Gastrocnemius medialis (tissue), 4 donors: Measurements from ENCODE around the gene RASL11A. TPM values are rescaled to one million over a fixed set of nuclear protein-coding genes. Genes with fewer than 3 reads are reported as not detected.

Source experiments
- ATAC-seq, 2 donors: fragments of 150-250 bp; one replicate each; pipeline ENCODE4 v1.9.1; 2016
- DNase-seq, 2 donors: peaks; one replicate each; pipeline ENCODE4 v3.0.0-alpha.2; 2019
- H3K27ac ChIP-seq, 4 donors: fragments of 200-600 bp; sonication (generic); 1 replicate in 1 of 4; 2 replicates in 3 of 4; pipeline ENCODE4 v1.5.1; 2016 to 2018; ENCODE audit warnings: mild to moderate bottlenecking in 2 of 4, moderate library complexity in 1 of 4
- H3K27me3 ChIP-seq, 3 donors: fragments of 200-600 bp; sonication (generic) in 2 of 3; 1 replicate in 1 of 3; 2 replicates in 2 of 3; pipeline versions ENCODE4 v1.5.1 to v1.6.0; 2016 to 2019; ENCODE audit warnings: mild to moderate bottlenecking in 1 of 3, moderate library complexity in 1 of 3
- H3K36me3 ChIP-seq, 2 donors: fragments of 200-600 bp; sonication (generic) in 1 of 2; one replicate each; pipeline ENCODE4 v1.5.1; 2017 to 2018
- H3K4me1 ChIP-seq, 2 donors: fragments of 200-600 bp; sonication (generic) in 1 of 2; one replicate each; pipeline ENCODE4 v1.5.1; 2016 to 2017; ENCODE audit warnings: mild to moderate bottlenecking in 2 of 2
- H3K4me3 ChIP-seq, 4 donors: fragments of 200-600 bp; sonication (generic) in 3 of 4; 1 replicate in 1 of 4; 2 replicates in 3 of 4; pipeline ENCODE4 v1.5.1; 2016 to 2019; ENCODE audit warnings: mild to moderate bottlenecking in 2 of 4
- H3K9me3 ChIP-seq, 3 donors: fragments of 200-600 bp; sonication (generic) in 2 of 3; 1 replicate in 1 of 3; 2 replicates in 2 of 3; pipeline ENCODE4 v1.5.1; 2016 to 2019
- CTCF ChIP-seq, 5 experiments: fragments of 450-650 bp in 3 of 5; fragments of 200-600 bp in 2 of 5; sonication (generic) in 2 of 5; IDR thresholded peaks in 4 of 5; conservative IDR thresholded peaks in 1 of 5; 1 replicate in 4 of 5; 2 replicates in 1 of 5; pipeline ENCODE4 v1.5.1; 2016 to 2019; ENCODE audit warnings: antibody characterized with exemption in 5 of 5, mild to moderate bottlenecking in 3 of 5, moderate library complexity in 3 of 5
- POLR2A ChIP-seq, 2 donors: fragments of 450-650 bp; IDR thresholded peaks; one replicate each; pipeline ENCODE4 v1.6.1; 2017; ENCODE audit warnings: antibody characterized with exemption in 2 of 2, mild to moderate bottlenecking in 2 of 2, moderate library complexity in 2 of 2
- in situ Hi-C, 4 donors: fragments of 200-750 bp; cut with MboI; loops; one replicate each; pipeline versions ENCODE4 v1.15.0 to v1.8.0; 2017; ENCODE audit warnings: low sequenced_read_pairs in 4 of 4
- intact Hi-C: fragments of 100-400 bp; cut with DNase I; formaldehyde crosslinking; loops from one replicate; pipeline ENCODE4 v1.15.1; 2023; ENCODE audit warnings: low total_unique reads
- total RNA-seq, 4 donors: library from RNA; depleted of rRNA; stranded (reverse); fragments of >200 nt; gene quantifications; one replicate each; pipeline versions ENCODE4 v1.1.0 to v1.2.3, GENCODE V29; 2016

The RASL11A gene
- total RNA-seq, 4 donors from 2014 or later = 2.8 to 9.0 (median 5.7) TPM

GRCh38 chr13:27257648-27258253, 12.9 kb upstream of the RASL11A start:
- ATAC-seq (no peak), DNase-seq (no peak)
- Histone ChIP-seq H3K27ac (peak overlapping the region in 2 of 4 donors; percentile 8 to 12), H3K9me3 (no peaks in the 10 kb centered on the region), H3K27me3 (no peaks in the 10 kb centered on the region), H3K36me3 (peaks cover 0 to 56% of the 10 kb centered on the region in 2 donors), H3K4me1 (peaks cover 23 to 43% of the 10 kb centered on the region in 2 donors), H3K4me3 (no peak overlapping the region)
- in situ Hi-C loops = loop anchor here (25.0 kb wide), 3 partner anchors 180 to 880 kb away; partner anchors contain the start of genes LNX2 (in 3 of the 4), POLR1D (in 3 of the 4) and PAN3 (in 1 of the 4)
- intact Hi-C loops = loop anchor here (10.0 kb wide), 1 partner anchor 1397 kb away; the partner anchor contains the start of gene POMP
- TF ChIP-seq POLR2A (IDR thresholded peaks at IDR 0.05) = no peak
- TF ChIP-seq CTCF (IDR thresholded peaks at IDR 0.05 in 4 of 5, conservative IDR thresholded peaks at IDR 0.05 in 1 of 5) = no peak

DNA sequence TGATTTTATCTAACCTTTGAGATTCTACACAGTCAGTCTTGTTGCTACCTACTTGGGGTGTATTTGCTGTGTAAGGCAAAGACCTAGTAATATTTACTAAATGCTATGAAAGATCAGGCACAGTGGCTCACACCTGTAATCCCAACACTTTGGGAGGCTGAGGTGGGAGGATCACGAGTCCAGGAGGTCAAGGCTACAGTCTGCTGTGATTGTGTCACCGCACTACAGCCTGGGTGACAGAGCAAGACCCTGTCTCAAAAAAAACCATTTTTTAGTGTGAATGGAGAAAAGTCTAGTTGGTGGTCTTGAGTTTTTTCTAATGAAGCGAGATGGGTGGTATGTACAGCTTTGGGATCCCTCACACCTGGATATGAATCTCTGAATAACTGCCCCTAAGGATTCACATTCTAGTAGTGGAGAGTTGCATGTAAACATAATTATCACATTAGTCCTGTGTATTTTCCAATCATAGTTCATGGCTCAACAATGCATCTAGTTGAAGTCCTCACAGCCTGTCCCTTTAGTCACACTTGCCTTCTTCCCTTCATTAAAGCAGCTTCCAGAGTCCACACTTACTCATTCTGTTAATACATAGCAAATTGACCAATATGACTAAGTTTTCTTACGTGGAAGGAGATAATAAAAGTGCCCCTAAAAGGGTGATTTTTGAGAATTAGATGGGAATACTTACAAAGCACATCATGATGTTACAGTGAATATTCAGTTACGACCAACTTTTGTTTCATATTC, 11.8 kb upstream of the RASL11A start:
- H3K27ac ChIP-seq = peak overlapping the region in 2 of 4 donors; percentile 5 to 42
- DNase-seq (no peak), ATAC-seq (no peak)
- in situ Hi-C loops (loop anchor here (25.0 kb wide), 3 partner anchors 178 to 878 kb away; partner anchors contain the start of genes LNX2 (in 3 of the 4), POLR1D (in 3 of the 4) and PAN3 (in 1 of the 4)), intact Hi-C loops (loop anchor here (10.0 kb wide), 1 partner anchor 1396 kb away; the partner anchor contains the start of gene POMP)
- TF ChIP-seq POLR2A (IDR thresholded peaks at IDR 0.05) (no peak), CTCF (IDR thresholded peaks at IDR 0.05 in 4 of 5, conservative IDR thresholded peaks at IDR 0.05 in 1 of 5) (no peak)
- H3K9me3 ChIP-seq = no peaks in the 10 kb centered on the region
- peaks cover 0 to 52% of the 10 kb centered on the region in 2 donors for H3K36me3 ChIP-seq
- H3K4me3 ChIP-seq = no peak overlapping the region
- H3K4me1 ChIP-seq = peaks cover 12 to 32% of the 10 kb centered on the region in 2 donors
- H3K27me3 ChIP-seq = no peaks in the 10 kb centered on the region

- Histone ChIP-seq H3K36me3 (peaks cover 0 to 42% of the 10 kb centered on the region in 2 donors), H3K27me3 (no peaks in the 10 kb centered on the region), H3K4me1 (peaks cover 6 to 29% of the 10 kb centered on the region in 2 donors), H3K9me3 (no peaks in the 10 kb centered on the region), H3K4me3 (no peak overlapping the region), H3K27ac (peak overlapping the region in 2 of 4 donors; percentile 1 to 42)
- no peak for ATAC-seq
- in situ Hi-C loops = loop anchor here (25.0 kb wide), 3 partner anchors 177 to 877 kb away; partner anchors contain the start of genes LNX2 (in 3 of the 4), POLR1D (in 3 of the 4) and PAN3 (in 1 of the 4)
- DNase-seq = no peak
- TF ChIP-seq CTCF (IDR thresholded peaks at IDR 0.05 in 4 of 5, conservative IDR thresholded peaks at IDR 0.05 in 1 of 5) (no peak), POLR2A (IDR thresholded peaks at IDR 0.05) (no peak)
- intact Hi-C loops = loop anchor here (10.0 kb wide), 2 partner anchors 885 to 1395 kb away; partner anchors contain the start of gene POMP
These were observed 10.8 kb upstream of the RASL11A start for GRCh38 chr13:27259831-27260230.

DNA sequence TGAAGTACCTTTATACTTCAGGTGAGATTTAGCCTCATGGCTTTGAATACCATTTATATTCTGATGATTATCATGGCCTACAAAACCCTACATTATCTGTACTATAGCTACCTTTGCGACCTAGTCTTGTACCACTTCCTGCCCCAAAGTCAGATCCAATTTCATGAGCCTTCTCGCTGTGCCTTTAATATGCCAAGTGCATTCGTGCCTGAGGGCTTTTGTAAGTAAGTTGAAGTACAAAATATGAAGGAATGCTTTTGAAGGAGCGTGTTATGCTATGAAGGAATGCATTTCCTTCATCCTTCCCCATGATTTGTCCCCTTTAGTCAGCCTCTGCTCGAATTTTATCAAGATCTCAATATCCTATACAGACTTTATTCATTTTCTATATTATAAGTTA, 9.2 kb upstream of the RASL11A start:
- no peaks in the 10 kb centered on the region for H3K27me3 ChIP-seq
- no peak overlapping the region for H3K4me3 ChIP-seq
- H3K27ac ChIP-seq = peak overlapping the region in 1 of 4 donors; percentile 42
- DNase-seq (no peak), ATAC-seq (no peak)
- H3K36me3 ChIP-seq = peaks cover 0 to 26% of the 10 kb centered on the region in 2 donors
- TF ChIP-seq POLR2A (IDR thresholded peaks at IDR 0.05) (no peak), CTCF (IDR thresholded peaks at IDR 0.05 in 4 of 5, conservative IDR thresholded peaks at IDR 0.05 in 1 of 5) (no peak)
- intact Hi-C loops = loop anchor here (10.0 kb wide), 1 partner anchor 883 kb away; no protein-coding TSS in a partner anchor
- in situ Hi-C loops = loop anchor here (25.0 kb wide), 3 partner anchors 176 to 876 kb away; partner anchors contain the start of genes LNX2 (in 3 of the 4), POLR1D (in 3 of the 4) and PAN3 (in 1 of the 4)
- H3K4me1 ChIP-seq = peaks cover 4 to 23% of the 10 kb centered on the region in 2 donors
- no peaks in the 10 kb centered on the region for H3K9me3 ChIP-seq
